Glutamatergic neuron (in vitro differentiated cells): ENCODE data around the gene RASAL2. TPM values are rescaled to one million over a fixed set of nuclear protein-coding genes. Genes with fewer than 3 reads are reported as not detected.
"Not testable (repeated sequence)": the region's sequence is repeated elsewhere in the genome, so short reads cannot be mapped to it uniquely, and the experiment has no call there.

ENCODE experiments used
- DNase-seq: peaks from one replicate; pipeline ENCODE4 v3.0.0; 2022
- H3K27ac Mint-ChIP-seq: one replicate; pipeline ENCODE4 v1.8.0; 2020; ENCODE audit warnings: mild to moderate bottlenecking, mixed read lengths, inconsistent platforms; ENCODE audit not compliant: unreplicated experiment
- H3K27me3 Mint-ChIP-seq: one replicate; pipeline ENCODE4 v1.8.0; 2020; ENCODE audit warnings: mild to moderate bottlenecking, moderate library complexity, mixed read lengths, inconsistent platforms; ENCODE audit not compliant: unreplicated experiment
- H3K36me3 Mint-ChIP-seq: one replicate; pipeline ENCODE4 v1.8.0; 2020; ENCODE audit warnings: mild to moderate bottlenecking, mixed read lengths, inconsistent platforms; ENCODE audit not compliant: unreplicated experiment
- H3K4me1 Mint-ChIP-seq: one replicate; pipeline ENCODE4 v1.8.0; 2020; ENCODE audit warnings: mild to moderate bottlenecking, low read depth, mixed read lengths, inconsistent platforms; ENCODE audit not compliant: unreplicated experiment
- H3K4me3 Mint-ChIP-seq: one replicate; pipeline ENCODE4 v1.8.0; 2020; ENCODE audit warnings: mild to moderate bottlenecking, mixed read lengths, inconsistent platforms; ENCODE audit not compliant: unreplicated experiment
- H3K9me3 Mint-ChIP-seq: one replicate; pipeline ENCODE4 v1.8.0; 2020; ENCODE audit warnings: mild to moderate bottlenecking, moderate library complexity, mixed read lengths, inconsistent platforms; ENCODE audit not compliant: unreplicated experiment
- CTCF ChIP-seq: fragments of 200-600 bp; sonication (generic); IDR thresholded peaks from one replicate; pipeline ENCODE4 v1.5.0; 2021; ENCODE audit not compliant: partially characterized antibody, unreplicated experiment
- total RNA-seq: library from RNA; stranded (reverse); fragmentation: NEBNext Ultra II Directional; extraction: Animal tissue kit (Norgen Biotek cat#: 25700); gene quantifications from one replicate; pipeline ENCODE4 v1.2.1, GENCODE V29; 2021; ENCODE audit not compliant: unreplicated experiment

RASAL2 gene
- total RNA-seq, 1 donor from 2014 or later = 12.4 TPM

DNA sequence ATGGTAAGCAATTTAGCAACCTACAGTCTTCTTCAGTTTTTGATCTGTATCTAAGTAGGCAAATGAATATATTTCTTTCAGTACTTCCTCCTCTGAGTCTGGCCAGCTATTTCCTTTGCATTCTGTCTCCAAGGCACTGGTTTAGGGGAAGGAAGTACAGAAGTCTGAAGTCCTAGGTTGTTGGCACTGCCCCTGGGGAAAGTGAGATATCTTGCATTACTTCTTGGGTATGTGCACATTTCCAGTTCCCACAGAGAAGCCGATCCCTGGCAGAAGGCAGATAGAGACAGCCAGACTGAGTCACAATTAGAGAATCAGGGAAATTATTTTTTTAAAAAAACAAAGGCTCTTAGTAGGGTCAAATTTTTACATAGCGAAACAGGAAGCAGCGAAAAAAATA, 98.8 kb downstream of the RASAL2 start:
- no peak overlapping the region for H3K27ac Mint-ChIP-seq
- H3K27me3 Mint-ChIP-seq = no peaks in the 10 kb centered on the region
- no peaks in the 10 kb centered on the region for H3K4me1 Mint-ChIP-seq
- no peaks in the 10 kb centered on the region for H3K36me3 Mint-ChIP-seq
- no peaks in the 10 kb centered on the region for H3K9me3 Mint-ChIP-seq
- H3K4me3 Mint-ChIP-seq = no peak overlapping the region
- no peak for DNase-seq
- TF ChIP-seq CTCF = no peak

- H3K4me1 Mint-ChIP-seq = no peaks in the 10 kb centered on the region
- no peak overlapping the region for H3K27ac Mint-ChIP-seq
- peaks cover 3% of the 10 kb centered on the region for H3K9me3 Mint-ChIP-seq
- DNase-seq = no peak
- H3K27me3 Mint-ChIP-seq = peaks cover 3% of the 10 kb centered on the region
- H3K36me3 Mint-ChIP-seq = peaks cover 8% of the 10 kb centered on the region
- no peak for TF ChIP-seq CTCF
- no peak overlapping the region for H3K4me3 Mint-ChIP-seq
Observed at GRCh38 chr1:178196631-178197030, 102.7 kb downstream of the RASAL2 start.

DNA sequence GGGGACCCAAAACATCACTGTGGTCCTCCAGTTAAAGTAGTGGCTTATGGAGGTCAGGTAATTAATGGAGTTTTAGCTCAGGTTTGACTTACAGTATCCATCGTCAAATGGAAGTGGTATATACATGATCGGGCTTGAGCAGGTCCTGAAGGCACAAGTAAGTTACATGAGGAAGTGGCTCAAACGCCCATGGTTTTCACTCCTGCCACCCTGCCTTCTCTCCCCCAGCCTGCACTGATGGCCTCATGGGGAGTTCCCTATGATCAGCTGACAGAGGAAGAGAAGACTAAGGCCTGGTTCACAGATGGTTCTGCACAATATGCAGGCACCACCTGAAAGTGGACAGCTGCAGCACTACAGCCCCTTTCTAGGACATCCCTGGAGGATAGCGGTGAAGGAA, 108.2 kb downstream of the RASAL2 start:
- H3K4me1 Mint-ChIP-seq, DNase-seq, H3K27me3 Mint-ChIP-seq, H3K27ac Mint-ChIP-seq, H3K9me3 Mint-ChIP-seq, H3K4me3 Mint-ChIP-seq, H3K36me3 Mint-ChIP-seq: not testable (repeated sequence)

- DNase-seq, H3K36me3 Mint-ChIP-seq, H3K9me3 Mint-ChIP-seq, H3K4me3 Mint-ChIP-seq, H3K27me3 Mint-ChIP-seq, H3K4me1 Mint-ChIP-seq, H3K27ac Mint-ChIP-seq: not testable (repeated sequence)
Observed at GRCh38 chr1:178202546-178202945, 108.6 kb downstream of the RASAL2 start.

- H3K4me1 Mint-ChIP-seq, H3K4me3 Mint-ChIP-seq, H3K27me3 Mint-ChIP-seq, H3K27ac Mint-ChIP-seq, DNase-seq, H3K9me3 Mint-ChIP-seq: not testable (repeated sequence)
- H3K36me3 Mint-ChIP-seq = peaks cover 27% of the 10 kb centered on the region
Observed at GRCh38 chr1:178208269-178208856, 114.5 kb downstream of the RASAL2 start.

DNA sequence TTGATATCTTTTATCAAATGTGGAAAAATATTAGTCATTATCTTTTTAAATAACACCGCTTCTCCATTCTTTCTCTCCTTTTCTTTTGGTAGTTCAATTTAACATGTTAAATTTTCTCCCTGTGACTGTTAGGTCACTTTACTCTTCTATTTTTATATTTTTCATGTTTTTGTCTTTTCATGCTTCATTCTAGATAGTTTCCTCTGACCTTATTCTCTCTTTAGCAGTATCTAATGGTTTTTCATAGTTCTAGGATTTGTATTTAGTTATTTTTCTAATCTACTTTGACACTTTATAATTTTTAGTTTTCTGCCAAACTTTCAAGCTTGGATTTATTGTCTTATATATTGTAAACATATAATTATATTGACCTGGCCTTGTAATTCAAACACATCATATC, 116.0 kb downstream of the RASAL2 start:
- Mint-ChIP-seq H3K4me1 (no peaks in the 10 kb centered on the region), H3K9me3 (peaks cover 5% of the 10 kb centered on the region), H3K4me3 (no peak overlapping the region), H3K36me3 (peaks cover 27% of the 10 kb centered on the region), H3K27ac (no peak overlapping the region), H3K27me3 (no peaks in the 10 kb centered on the region)
- TF ChIP-seq CTCF = no peak
- no peak for DNase-seq
